ENCODE data around the gene ATAT1. TPM values are rescaled to one million over a fixed set of nuclear protein-coding genes. Genes with fewer than 3 reads are reported as not detected.

Gene ATAT1
- total and polyA plus RNA-seq, 2 of the 13 experiments (the other 11 are each of a cell fraction or from before 2014, with no cell fraction given) = 9.2 to 23.6 TPM

GRCh38 chr6:30654798-30655742 lies 28.4 kb downstream of the ATAT1 start (continued):
- no peak for TF ChIP-seq CERS6 (CRISPR knock-in tag; IDR thresholded peaks at IDR 0.05)
- TF ChIP-seq SIN3A (IDR thresholded peaks at IDR 0.05; ENCODE audit: borderline replicate concordance, low read depth, low read length) = peak; percentile 92
- TF ChIP-seq, protein P1, sequence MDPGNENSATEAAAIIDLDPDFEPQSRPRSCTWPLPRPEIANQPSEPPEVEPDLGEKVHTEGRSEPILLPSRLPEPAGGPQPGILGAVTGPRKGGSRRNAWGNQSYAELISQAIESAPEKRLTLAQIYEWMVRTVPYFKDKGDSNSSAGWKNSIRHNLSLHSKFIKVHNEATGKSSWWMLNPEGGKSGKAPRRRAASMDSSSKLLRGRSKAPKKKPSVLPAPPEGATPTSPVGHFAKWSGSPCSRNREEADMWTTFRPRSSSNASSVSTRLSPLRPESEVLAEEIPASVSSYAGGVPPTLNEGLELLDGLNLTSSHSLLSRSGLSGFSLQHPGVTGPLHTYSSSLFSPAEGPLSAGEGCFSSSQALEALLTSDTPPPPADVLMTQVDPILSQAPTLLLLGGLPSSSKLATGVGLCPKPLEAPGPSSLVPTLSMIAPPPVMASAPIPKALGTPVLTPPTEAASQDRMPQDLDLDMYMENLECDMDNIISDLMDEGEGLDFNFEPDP (CRISPR knock-in tag; conservative IDR thresholded peaks at IDR 0.05) = no peak
- TF ChIP-seq ZNF263 (CRISPR knock-in tag; IDR thresholded peaks at IDR 0.05) = peak; percentile 7; the same call in 1 of the 2 replicates

GRCh38 chr6:30655743-30656094 lies 29.0 kb downstream of the ATAT1 start:
- intact Hi-C loops (cut with micrococcal nuclease; ENCODE audit: unreplicated experiment) = loop anchor here (2.0 to 5.0 kb wide), 2 partner anchors 17 to 38 kb away; partner anchors contain the start of genes DHX16, MRPS18B and PPP1R10
- POLR2A ChIA-PET = interaction anchor here (0.8 to 4.8 kb wide), 11 partner anchors 8 to 42 kb away, joined by 3 to 36 read pairs (median 5); partner anchors contain the start of genes ATAT1, C6orf136, DHX16 and MRPS18B
- BruUV-seq (replicated peaks) = no TSS peak
- H3K27me3 ChIP-seq (ENCODE audit: control insufficient read depth in 1 of 2, insufficient read depth in 2 of 2, low read length in 2 of 2) = no peaks in the 10 kb centered on the region
- CTCF ChIA-PET (ENCODE audit: low intra/inter-chr PET ratio, low total read pairs) = no interaction called here
- no peaks in the 10 kb centered on the region for H3K79me2 ChIP-seq (ENCODE audit: insufficient read depth, low read length)
- H3K27ac ChIP-seq (ENCODE audit: extremely low read length, insufficient read depth, low read length) = peak overlapping the region; percentile 80
- H4K20me1 ChIP-seq (ENCODE audit: insufficient read depth, low read length) = no peaks in the 10 kb centered on the region
- FAIRE-seq = no peak
- H3K4me3 ChIP-seq (replicated peaks in 1 of 3; ENCODE audit: insufficient read depth in 1 of 3, low read depth in 2 of 3, low read length in 3 of 3) = no peak overlapping the region
- ATAC-seq = no peak
- peaks cover 32 to 76% of the 10 kb centered on the region in 2 experiments for H3K36me3 ChIP-seq (replicated peaks in 1 of 2; ENCODE audit: control insufficient read depth in 1 of 2, insufficient read depth in 2 of 2, low read length in 2 of 2)
- 93% methylated on average over 3 of the region's 3 CpGs for WGBS (ENCODE audit: low lambda C conversion rate)
- DNase-seq (ENCODE audit: low spot score) = no peak
- H3K4me2 ChIP-seq (ENCODE audit: low read depth, low read length) = peak overlapping the region; percentile 61
- H2AFZ ChIP-seq (ENCODE audit: low read length) = no peak overlapping the region
- H3K9ac ChIP-seq (ENCODE audit: insufficient read depth, low read depth, low read length) = no peak overlapping the region
- peaks cover 53% of the 10 kb centered on the region for H3K4me1 ChIP-seq (ENCODE audit: insufficient read depth, low read length)
- in situ Hi-C loops (cut with HindIII; ENCODE audit: extremely low pct_ligation_motif_present, low pct_unique_long_range_greater_than_20kb) = no loop called here
- no peaks in the 10 kb centered on the region for H3K9me3 ChIP-seq (ENCODE audit: low read length)
- TF ChIP-seq HNF1B (CRISPR knock-in tag; IDR thresholded peaks at IDR 0.05) (no peak), HNF4G (IDR thresholded peaks at IDR 0.05; ENCODE audit: borderline replicate concordance, low read depth, low read length) (no peak), HNF4G (CRISPR knock-in tag; IDR thresholded peaks at IDR 0.05; ENCODE audit: borderline replicate concordance, low read depth) (no peak), ZNF275 (CRISPR knock-in tag; IDR thresholded peaks at IDR 0.05; ENCODE audit: borderline replicate concordance) (0 out of 2 replicates have a peak, but pooled peaks have one; percentile 25), HOXD1 (CRISPR knock-in tag; IDR thresholded peaks at IDR 0.05) (peak; percentile 13; the same call in 1 of the 2 replicates), ATF7-NPFF (CRISPR knock-in tag; IDR thresholded peaks at IDR 0.05; ENCODE audit: low read depth) (0 out of 2 replicates have a peak, but pooled peaks have one; percentile 17), ZNF160 (CRISPR knock-in tag; IDR thresholded peaks at IDR 0.05) (0 out of 2 replicates have a peak, but pooled peaks have one; percentile 19), ZNF333 (CRISPR knock-in tag; IDR thresholded peaks at IDR 0.05; ENCODE audit: borderline replicate concordance) (peak; percentile 84)
- TF ChIP-seq, protein P2, sequence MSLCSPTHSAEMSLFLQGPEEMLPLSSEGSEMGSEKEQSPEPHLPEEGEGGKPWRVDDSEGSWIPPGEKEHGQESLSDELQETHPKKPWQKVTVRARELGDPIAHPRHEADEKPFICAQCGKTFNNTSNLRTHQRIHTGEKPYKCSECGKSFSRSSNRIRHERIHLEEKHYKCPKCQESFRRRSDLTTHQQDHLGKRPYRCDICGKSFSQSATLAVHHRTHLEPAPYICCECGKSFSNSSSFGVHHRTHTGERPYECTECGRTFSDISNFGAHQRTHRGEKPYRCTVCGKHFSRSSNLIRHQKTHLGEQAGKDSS (CRISPR knock-in tag; IDR thresholded peaks at IDR 0.05; ENCODE audit: borderline replicate concordance, low read depth) = 0 out of 2 replicates have a peak, but pooled peaks have one; percentile 12
